Keratinocyte (primary cell): ENCODE data around the gene GLI3.

Experiments
- EZH2 ChIP-seq: IDR thresholded peaks from one replicate; pipeline ENCODE4 v1.6.1; 2012; ENCODE audit warnings: inconsistent platforms, mild to moderate bottlenecking, low read length, moderate library complexity
- TF ChIP-seq, protein P1 (sequence below), 3 experiments: IDR thresholded peaks in 1 of 3; conservative IDR thresholded peaks in 1 of 3; optimal IDR thresholded peaks in 1 of 3; 2 replicates in 2 of 3; 3 replicates in 1 of 3; pipeline versions ENCODE3 to v1.5.1; 2011; ENCODE audit warnings: low read length in 3 of 3, mild to moderate bottlenecking in 3 of 3, moderate library complexity in 2 of 3, control low read depth in 1 of 3, inconsistent platforms in 1 of 3; ENCODE audit not compliant: insufficient read depth in 2 of 3; ENCODE audit errors: extremely low read depth in 1 of 3

DNA sequence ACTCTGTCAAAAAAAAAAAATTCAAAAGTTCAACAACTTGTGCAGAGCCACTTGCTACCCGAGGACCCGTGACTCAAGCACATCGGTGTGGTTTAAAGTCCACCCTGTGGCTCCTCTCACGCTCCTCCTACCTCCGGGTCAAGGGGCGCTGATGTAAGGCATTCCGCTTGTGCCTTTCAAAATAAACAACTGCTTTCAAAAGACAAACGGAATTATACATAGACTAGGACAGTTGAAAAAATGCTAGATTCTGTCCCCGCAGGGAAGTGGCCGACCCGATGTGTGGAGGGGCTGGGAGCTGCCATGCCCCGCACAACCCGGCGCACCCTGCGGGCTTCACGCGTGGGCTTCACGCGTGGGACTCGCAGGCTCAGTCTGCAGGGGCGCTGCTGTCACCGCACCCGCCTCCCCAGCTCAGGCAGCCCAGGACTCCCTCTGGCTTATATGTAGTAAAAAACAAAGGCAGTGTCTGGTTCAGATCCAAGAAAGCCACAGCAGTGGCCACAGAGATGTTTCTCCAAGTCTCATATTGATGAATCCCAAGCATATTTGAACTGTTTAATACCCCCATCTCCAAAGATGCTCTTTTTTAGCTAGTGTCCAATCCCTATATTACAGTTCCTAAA is 294.4 kb downstream of the GLI3 start:
- TF ChIP-seq, protein P1, sequence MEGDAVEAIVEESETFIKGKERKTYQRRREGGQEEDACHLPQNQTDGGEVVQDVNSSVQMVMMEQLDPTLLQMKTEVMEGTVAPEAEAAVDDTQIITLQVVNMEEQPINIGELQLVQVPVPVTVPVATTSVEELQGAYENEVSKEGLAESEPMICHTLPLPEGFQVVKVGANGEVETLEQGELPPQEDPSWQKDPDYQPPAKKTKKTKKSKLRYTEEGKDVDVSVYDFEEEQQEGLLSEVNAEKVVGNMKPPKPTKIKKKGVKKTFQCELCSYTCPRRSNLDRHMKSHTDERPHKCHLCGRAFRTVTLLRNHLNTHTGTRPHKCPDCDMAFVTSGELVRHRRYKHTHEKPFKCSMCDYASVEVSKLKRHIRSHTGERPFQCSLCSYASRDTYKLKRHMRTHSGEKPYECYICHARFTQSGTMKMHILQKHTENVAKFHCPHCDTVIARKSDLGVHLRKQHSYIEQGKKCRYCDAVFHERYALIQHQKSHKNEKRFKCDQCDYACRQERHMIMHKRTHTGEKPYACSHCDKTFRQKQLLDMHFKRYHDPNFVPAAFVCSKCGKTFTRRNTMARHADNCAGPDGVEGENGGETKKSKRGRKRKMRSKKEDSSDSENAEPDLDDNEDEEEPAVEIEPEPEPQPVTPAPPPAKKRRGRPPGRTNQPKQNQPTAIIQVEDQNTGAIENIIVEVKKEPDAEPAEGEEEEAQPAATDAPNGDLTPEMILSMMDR (optimal IDR thresholded peaks at IDR 0.05 in 1 of 3, IDR thresholded peaks at IDR 0.05 in 1 of 3, conservative IDR thresholded peaks at IDR 0.05 in 1 of 3; ENCODE audit: extremely low read depth in 1 of 3, insufficient read depth in 2 of 3, low read length in 3 of 3), result no peak
- no peak for TF ChIP-seq EZH2
